ENCODE results near the gene FOLH1.
"Not testable (repeated sequence)": the region's sequence is repeated elsewhere in the genome, so short reads cannot be mapped to it uniquely, and the experiment has no call there.

GRCh38 chr11:49196775-49197174, 11.6 kb downstream of the FOLH1 start:
- TF ChIP-seq CTCF (conservative IDR thresholded peaks at IDR 0.05 in 1 of 2, IDR thresholded peaks at IDR 0.05 in 1 of 2; ENCODE audit: low read depth in 1 of 2, low read length in 2 of 2); EZH2 (IDR thresholded peaks at IDR 0.05; ENCODE audit: low read length, missing control alignments): not testable (repeated sequence)
